ENCODE results near the gene NKIRAS1.
A peak's percentile ranks its signal among the peaks of the same experiment; 100 is the strongest.
"Not testable (repeated sequence)": the region's sequence is repeated elsewhere in the genome, so short reads cannot be mapped to it uniquely, and the experiment has no call there.

The NKIRAS1 gene

GRCh38 chr3:23872330-23872729 is 44.5 kb downstream of the NKIRAS1 start:
- no peak overlapping the region for H3K4me3 Mint-ChIP-seq
- ATAC-seq (no peak), DNase-seq (no peak)
- H3K27me3 Mint-ChIP-seq, result no peaks in the 10 kb centered on the region
- H3K9me3 Mint-ChIP-seq, result no peaks in the 10 kb centered on the region
- no peak overlapping the region for H3K27ac Mint-ChIP-seq
- H3K4me1 Mint-ChIP-seq, result peaks cover 6% of the 10 kb centered on the region

- not testable (repeated sequence) for H3K27me3 Mint-ChIP-seq, H3K9me3 Mint-ChIP-seq, DNase-seq, H3K4me3 Mint-ChIP-seq, ATAC-seq, H3K4me1 Mint-ChIP-seq
- H3K27ac Mint-ChIP-seq, result peak overlapping the region in 1 of 2 donors; percentile 42
These were observed 45.4 kb downstream of the NKIRAS1 start for GRCh38 chr3:23871361-23871760.

- not testable (repeated sequence) for DNase-seq, H3K9me3 Mint-ChIP-seq, ATAC-seq, H3K4me3 Mint-ChIP-seq, H3K27ac Mint-ChIP-seq, H3K27me3 Mint-ChIP-seq
- peaks cover 13% of the 10 kb centered on the region for H3K4me1 Mint-ChIP-seq
These were observed 46.1 kb downstream of the NKIRAS1 start for GRCh38 chr3:23870663-23871043.

- peak overlapping the region in 1 of 2 donors; percentile 14 for H3K27ac Mint-ChIP-seq
- ATAC-seq (no peak), DNase-seq (no peak)
- no peaks in the 10 kb centered on the region for H3K9me3 Mint-ChIP-seq
- H3K4me1 Mint-ChIP-seq, result peaks cover 13% of the 10 kb centered on the region
- no peak overlapping the region for H3K4me3 Mint-ChIP-seq
- H3K27me3 Mint-ChIP-seq, result no peaks in the 10 kb centered on the region
These were observed 46.7 kb downstream of the NKIRAS1 start for GRCh38 chr3:23869977-23870662.

GRCh38 chr3:23867838-23868237 is 49.0 kb downstream of the NKIRAS1 start:
- no peaks in the 10 kb centered on the region for H3K27me3 Mint-ChIP-seq
- H3K27ac Mint-ChIP-seq, result no peak overlapping the region

GRCh38 chr3:23867400-23867799 is 49.4 kb downstream of the NKIRAS1 start:
- no peak overlapping the region for H3K27ac Mint-ChIP-seq
- H3K27me3 Mint-ChIP-seq, result no peaks in the 10 kb centered on the region
- no peak overlapping the region for H3K4me3 Mint-ChIP-seq
- peaks cover 21% of the 10 kb centered on the region for H3K4me1 Mint-ChIP-seq
- ATAC-seq (no peak), DNase-seq (no peak)
- H3K9me3 Mint-ChIP-seq, result no peaks in the 10 kb centered on the region

More at GRCh38 chr3:23867838-23868237, 49.0 kb downstream of the NKIRAS1 start:
- ATAC-seq (no peak), DNase-seq (no peak)
- H3K9me3 Mint-ChIP-seq, result no peaks in the 10 kb centered on the region
- H3K4me3 Mint-ChIP-seq, result no peak overlapping the region
- peaks cover 20% of the 10 kb centered on the region for H3K4me1 Mint-ChIP-seq

- H3K27ac Mint-ChIP-seq, result peak overlapping the region; percentile 20 to 69
- no peak for DNase-seq
- no peaks in the 10 kb centered on the region for H3K27me3 Mint-ChIP-seq
- no peak for ATAC-seq
- no peaks in the 10 kb centered on the region for H3K9me3 Mint-ChIP-seq
- H3K4me3 Mint-ChIP-seq, result no peak overlapping the region
- H3K4me1 Mint-ChIP-seq, result peaks cover 27% of the 10 kb centered on the region
These were observed 51.0 kb downstream of the NKIRAS1 start for GRCh38 chr3:23865595-23866396.

- H3K4me1 Mint-ChIP-seq, result peaks cover 28% of the 10 kb centered on the region
- DNase-seq (no peak), ATAC-seq (no peak)
- H3K27me3 Mint-ChIP-seq, result no peaks in the 10 kb centered on the region
- no peak overlapping the region for H3K4me3 Mint-ChIP-seq
- no peaks in the 10 kb centered on the region for H3K9me3 Mint-ChIP-seq
- no peak overlapping the region for H3K27ac Mint-ChIP-seq
These were observed 51.9 kb downstream of the NKIRAS1 start for GRCh38 chr3:23864931-23865330.

GRCh38 chr3:23863060-23863459 is 53.7 kb downstream of the NKIRAS1 start:
- DNase-seq (no peak), ATAC-seq (no peak)
- H3K27me3 Mint-ChIP-seq, result no peaks in the 10 kb centered on the region
- H3K4me1 Mint-ChIP-seq, result peaks cover 35% of the 10 kb centered on the region
- H3K4me3 Mint-ChIP-seq, result no peak overlapping the region
- no peak overlapping the region for H3K27ac Mint-ChIP-seq
- no peaks in the 10 kb centered on the region for H3K9me3 Mint-ChIP-seq

- Mint-ChIP-seq H3K9me3 (no peaks in the 10 kb centered on the region), H3K4me3 (no peak overlapping the region), H3K4me1 (peaks cover 49% of the 10 kb centered on the region), H3K27me3 (no peaks in the 10 kb centered on the region), H3K27ac (peak overlapping the region in 1 of 2 donors; percentile 43)
- no peak for DNase-seq
- ATAC-seq, result no peak
These were observed 55.1 kb downstream of the NKIRAS1 start for GRCh38 chr3:23861689-23862088.

- ATAC-seq (no peak), DNase-seq (no peak)
- peaks cover 48% of the 10 kb centered on the region for H3K4me1 Mint-ChIP-seq
- H3K9me3 Mint-ChIP-seq, result no peaks in the 10 kb centered on the region
- no peak overlapping the region for H3K27ac Mint-ChIP-seq
- H3K4me3 Mint-ChIP-seq, result no peak overlapping the region
- H3K27me3 Mint-ChIP-seq, result no peaks in the 10 kb centered on the region
These were observed 56.9 kb downstream of the NKIRAS1 start for GRCh38 chr3:23859839-23860382.

GRCh38 chr3:23859012-23859743 is 57.6 kb downstream of the NKIRAS1 start:
- Mint-ChIP-seq H3K27ac (peak overlapping the region in 1 of 2 donors; percentile 14), H3K27me3 (no peaks in the 10 kb centered on the region), H3K9me3 (no peaks in the 10 kb centered on the region), H3K4me1 (peaks cover 48% of the 10 kb centered on the region), H3K4me3 (no peak overlapping the region)
- no peak for DNase-seq
- no peak for ATAC-seq

GRCh38 chr3:23856286-23856685 is 60.5 kb downstream of the NKIRAS1 start:
- Mint-ChIP-seq H3K27ac (no peak overlapping the region), H3K9me3 (peaks cover 5 to 8% of the 10 kb centered on the region in 2 donors), H3K4me1 (peaks cover 42% of the 10 kb centered on the region)

GRCh38 chr3:23849462-23849861 is 67.3 kb downstream of the NKIRAS1 start:
- not testable (repeated sequence) for H3K4me3 Mint-ChIP-seq, DNase-seq, H3K27me3 Mint-ChIP-seq, H3K9me3 Mint-ChIP-seq, H3K27ac Mint-ChIP-seq, ATAC-seq
- peaks cover 11% of the 10 kb centered on the region for H3K4me1 Mint-ChIP-seq

More at GRCh38 chr3:23856286-23856685, 60.5 kb downstream of the NKIRAS1 start:
- ATAC-seq, result no peak
- no peaks in the 10 kb centered on the region for H3K27me3 Mint-ChIP-seq
- H3K4me3 Mint-ChIP-seq, result no peak overlapping the region
- no peak for DNase-seq

GRCh38 chr3:23845326-23846216 is 71.2 kb downstream of the NKIRAS1 start:
- DNase-seq, result no peak
- H3K4me1 Mint-ChIP-seq, result peaks cover 21% of the 10 kb centered on the region
- no peak overlapping the region for H3K27ac Mint-ChIP-seq
- ATAC-seq, result no peak
- no peaks in the 10 kb centered on the region for H3K9me3 Mint-ChIP-seq
- H3K27me3 Mint-ChIP-seq, result no peaks in the 10 kb centered on the region
- no peak overlapping the region for H3K4me3 Mint-ChIP-seq
